NCI-H748 (cell line): ENCODE measurements around the gene U2AF2.

Experiments
- DNase-seq: peaks from one replicate; lab custom pipeline; 2025; ENCODE audit not compliant: unreplicated experiment; lab: John Stamatoyannopoulos, UW

Gene U2AF2

DNA sequence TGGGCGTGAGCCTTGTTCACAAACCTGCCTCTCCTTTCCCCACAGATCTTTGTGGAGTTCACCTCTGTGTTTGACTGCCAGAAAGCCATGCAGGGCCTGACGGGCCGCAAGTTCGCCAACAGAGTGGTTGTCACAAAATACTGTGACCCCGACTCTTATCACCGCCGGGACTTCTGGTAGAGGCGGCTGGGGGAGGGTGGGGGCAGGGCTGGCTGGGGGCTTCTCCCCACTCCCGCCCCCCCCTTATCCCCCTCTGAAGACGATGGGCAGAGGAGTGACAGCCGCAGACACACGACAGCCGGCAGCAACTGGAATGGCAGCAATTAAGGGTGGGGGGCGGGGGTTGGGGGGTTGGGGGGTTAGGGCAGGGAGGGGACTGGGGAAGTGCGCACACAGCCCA is 19.1 kb downstream of the U2AF2 start:
- DNase-seq, result no peak

DNA sequence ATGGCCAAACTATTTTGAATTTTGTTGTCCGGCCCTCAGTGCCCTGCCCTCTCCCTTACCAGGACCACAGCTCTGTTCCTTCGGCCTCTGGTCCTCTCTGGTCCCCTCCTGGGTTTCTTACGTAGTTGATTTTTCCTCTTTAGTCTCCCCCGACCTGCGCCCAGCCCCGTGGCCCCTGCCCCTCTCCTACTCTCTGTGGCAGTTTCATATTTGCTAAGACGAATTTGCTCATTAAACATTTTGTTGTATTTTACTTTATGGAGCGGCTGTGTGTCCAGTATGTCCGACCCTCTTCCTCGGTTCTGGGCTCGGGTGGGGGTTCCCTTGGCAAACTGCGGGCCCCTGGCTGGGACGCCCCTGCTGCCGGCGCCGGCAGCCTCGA is 19.6 kb downstream of the U2AF2 start:
- DNase-seq, result no peak

DNA sequence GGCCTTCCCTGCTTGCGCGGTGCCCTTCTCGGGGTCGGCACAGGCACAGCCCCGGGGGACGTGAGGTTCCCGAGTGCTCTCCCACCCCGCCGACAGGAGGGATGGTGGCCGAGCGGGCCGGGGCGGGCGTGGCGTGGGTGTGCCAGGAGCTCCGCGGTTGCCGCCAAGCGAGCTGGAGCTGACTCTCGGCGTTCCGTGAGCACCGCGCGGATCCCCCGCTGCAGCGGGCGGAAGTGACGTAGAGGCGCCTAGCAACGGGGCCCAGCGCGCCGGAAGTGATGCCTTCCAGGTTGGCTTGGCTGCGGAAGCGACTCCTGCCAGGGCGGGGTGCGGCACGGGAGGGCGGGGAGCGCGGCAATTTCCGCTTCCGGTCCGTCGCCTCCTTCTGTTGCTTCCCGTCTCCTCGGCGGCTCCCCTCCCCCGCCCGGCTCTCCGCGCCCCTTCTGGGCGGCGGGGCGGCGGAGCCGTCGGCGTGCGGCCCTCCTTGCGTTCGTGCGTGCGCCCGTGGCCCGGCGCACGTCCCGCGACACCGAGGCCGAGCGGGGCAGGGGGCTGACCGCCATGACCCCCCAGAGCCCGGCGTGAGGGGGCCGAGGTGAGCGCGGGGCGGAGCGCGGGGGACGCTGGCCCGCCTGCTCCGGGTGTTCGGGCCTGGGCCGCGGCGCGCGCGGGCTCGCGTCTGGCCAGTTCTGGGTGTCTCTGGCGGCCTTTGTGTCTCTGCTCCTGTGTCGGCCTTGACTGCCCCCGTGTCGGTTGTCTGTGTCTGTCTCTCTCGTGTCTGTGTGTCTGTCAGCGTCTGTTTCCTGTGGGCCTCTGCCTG is 20.2 kb downstream of the U2AF2 start, which contains the start of gene EPN1:
EPN1 (plus strand) TSS at position 386 of the 820 bp plus-strand sequence. CDS start 3,402 bp downstream, outside the sequence.
- peak; percentile 99 for DNase-seq

DNA sequence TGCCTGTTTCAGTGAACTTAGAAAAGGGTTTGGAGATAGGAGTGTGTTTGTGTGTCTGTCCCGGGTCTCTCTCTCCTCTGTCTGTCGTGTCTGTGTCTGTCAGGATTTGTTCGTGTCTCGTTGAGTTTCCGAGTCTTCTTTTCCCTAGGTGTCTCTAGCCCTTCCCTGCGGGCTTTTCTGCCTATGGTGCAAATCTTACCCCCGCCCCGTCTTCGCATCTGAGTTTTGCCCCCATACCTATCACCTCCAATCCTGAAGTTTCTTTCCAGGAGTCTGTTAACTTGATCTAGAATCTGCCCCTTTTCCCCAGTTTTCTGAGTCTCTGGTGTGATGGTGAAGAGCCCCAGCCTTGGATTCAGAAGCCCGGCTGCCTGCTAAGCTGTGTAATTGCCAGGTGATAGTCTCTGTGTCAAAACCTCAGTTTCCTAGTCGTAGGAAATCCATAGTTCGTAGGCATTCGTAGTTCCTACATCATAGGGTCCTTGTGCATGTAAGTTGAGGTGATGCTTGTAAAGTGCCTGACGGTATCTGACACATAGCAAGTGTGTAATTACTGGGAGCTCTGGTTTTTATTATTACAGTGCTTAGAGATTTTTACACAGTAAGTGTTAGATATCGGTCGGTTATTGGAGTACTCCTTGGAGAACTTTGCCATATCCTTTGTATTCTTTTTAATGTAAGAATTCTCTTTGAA is 21.0 kb downstream of the U2AF2 start:
- no peak for DNase-seq

DNA sequence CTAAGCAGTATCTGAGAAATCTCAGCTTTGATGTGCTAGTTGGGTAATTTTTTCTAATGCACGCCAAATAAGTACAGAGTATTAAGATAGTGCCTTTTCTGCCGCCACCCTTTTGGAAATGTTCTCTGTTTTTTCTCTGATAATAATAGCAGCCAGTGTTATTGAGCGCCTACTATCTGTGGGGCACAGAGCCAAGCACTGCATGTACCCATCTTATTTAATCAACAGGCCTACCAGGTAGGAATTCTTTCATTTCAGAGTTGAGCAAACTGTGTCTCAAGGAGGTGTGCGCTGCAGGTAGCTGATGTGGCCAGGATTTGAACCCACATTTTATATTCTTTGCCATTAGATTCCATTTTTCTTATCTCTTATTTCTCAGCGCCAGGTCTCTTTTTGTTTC is 21.5 kb downstream of the U2AF2 start:
- DNase-seq, result no peak

DNA sequence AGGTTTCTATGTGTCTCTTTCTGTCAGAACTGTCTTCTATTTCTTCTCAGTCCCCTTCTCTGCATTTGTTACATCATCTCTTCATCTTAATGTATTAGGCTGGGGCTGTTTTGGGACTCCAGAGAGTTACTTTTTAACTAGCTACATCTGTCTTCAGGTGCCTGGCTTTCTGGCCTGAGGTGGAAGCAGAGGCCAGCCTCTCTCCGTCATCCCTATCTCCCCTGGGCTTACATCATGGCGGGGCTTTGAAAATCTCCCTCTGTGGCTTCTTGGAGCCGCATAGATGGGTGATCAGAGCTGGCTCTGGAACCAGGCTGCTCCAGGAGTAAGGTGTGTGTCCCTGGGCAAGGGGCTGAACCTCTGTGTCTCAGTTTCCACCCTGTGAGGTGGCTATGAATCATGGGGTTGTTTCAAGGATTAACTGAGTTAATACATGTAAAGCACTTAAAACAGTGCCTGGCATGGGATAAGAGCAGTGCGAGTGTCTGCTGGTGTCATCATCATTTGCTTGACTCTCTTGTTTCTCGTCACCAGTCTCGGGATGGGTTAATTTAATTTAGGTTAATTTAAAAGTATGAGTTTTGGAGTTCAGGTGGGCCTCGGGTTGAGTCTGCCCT is 22.2 kb downstream of the U2AF2 start:
- DNase-seq, result no peak

DNA sequence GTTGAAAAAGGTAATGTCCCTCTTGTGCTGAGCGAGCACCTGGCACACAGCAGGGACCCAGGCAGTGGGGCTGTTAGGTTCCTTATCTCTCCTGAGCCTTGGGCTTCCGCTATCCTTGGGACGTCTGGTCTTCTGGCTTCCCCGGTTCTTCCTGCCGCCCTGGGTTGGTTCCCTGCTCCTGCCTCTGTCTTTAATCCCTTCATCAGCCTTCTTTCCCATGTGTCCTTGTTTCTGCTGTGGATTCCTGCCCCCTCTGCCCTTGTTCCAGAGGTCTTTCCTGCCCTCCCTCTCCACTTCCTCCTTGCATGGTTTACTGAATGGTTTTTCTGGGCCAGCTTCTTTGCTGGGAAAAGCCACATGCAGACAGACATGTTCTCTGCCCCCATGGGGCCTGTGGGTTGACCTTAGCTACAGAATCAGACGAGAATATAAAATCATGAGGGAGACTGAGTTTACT is 22.8 kb downstream of the U2AF2 start:
- DNase-seq, result no peak

DNA sequence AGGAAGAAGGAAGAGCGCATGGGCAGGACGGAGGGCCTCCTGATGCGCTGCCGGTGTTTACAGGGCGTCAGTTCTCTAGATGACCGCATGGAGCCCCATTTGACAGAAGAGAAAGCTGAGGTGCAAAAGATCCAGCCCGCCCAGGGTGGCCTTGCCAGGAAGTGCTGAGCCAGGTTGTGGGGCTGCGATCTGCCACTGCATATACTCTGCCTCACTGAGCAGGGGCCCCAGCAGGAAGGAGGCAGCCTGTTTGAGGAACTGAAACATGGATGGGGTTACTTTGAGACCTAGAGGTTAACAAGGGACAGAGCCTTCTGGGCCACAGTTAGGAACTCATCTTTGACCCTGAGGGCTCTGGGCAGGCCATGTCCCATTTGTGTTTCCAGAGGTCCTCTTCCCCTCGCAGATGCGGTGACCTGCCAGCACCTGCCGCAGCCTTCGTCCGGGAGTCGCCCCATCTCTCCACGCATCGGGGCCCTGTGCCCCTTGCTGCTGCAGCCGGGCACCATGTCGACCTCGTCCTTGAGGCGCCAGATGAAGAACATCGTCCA is 23.4 kb downstream of the U2AF2 start:
- DNase-seq, result no peak

DNA sequence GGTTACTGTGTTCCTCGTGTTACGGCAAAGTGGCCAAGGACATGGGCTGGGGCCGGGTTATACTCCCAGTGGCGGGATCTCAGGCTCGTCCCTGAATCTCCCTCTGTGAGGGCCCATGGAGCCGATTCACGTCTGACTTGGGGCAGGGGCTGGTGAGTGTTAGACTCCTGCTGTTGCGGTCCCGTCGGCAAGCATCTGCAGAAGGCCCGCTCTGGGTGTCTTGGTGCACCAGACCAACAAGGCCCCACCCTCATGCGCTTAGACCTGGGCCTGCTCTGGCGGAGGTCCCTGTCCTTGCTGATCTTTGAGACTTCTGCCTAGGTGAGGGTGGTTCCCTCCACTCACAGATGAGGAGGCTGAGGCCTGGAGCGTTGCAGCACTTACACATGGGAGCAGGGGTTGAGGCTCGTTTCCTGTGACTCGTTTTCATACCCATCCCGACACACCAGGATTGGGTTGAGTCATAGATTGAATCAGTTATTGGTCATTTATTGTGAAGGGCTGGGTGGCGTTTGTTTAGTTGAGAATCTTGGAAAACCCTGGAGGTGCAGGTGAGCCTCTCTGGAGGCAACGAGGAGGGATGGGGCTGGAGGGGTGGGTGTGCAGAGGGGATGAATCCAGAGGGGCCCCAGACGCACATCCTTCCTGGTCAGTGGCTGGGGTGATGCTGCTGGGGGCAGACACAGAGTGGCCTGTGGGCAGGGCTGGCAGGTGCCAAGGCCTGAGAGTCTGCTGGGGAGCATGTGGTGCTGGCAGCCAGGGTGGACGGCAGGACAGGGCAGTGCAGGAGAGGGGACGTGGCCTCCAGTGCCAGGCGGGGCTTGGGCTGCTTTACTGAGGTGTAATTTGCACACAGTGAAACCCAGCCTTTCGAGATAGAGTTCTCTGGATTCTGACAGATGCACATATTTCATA is 24.8 kb downstream of the U2AF2 start:
- DNase-seq, result no peak

DNA sequence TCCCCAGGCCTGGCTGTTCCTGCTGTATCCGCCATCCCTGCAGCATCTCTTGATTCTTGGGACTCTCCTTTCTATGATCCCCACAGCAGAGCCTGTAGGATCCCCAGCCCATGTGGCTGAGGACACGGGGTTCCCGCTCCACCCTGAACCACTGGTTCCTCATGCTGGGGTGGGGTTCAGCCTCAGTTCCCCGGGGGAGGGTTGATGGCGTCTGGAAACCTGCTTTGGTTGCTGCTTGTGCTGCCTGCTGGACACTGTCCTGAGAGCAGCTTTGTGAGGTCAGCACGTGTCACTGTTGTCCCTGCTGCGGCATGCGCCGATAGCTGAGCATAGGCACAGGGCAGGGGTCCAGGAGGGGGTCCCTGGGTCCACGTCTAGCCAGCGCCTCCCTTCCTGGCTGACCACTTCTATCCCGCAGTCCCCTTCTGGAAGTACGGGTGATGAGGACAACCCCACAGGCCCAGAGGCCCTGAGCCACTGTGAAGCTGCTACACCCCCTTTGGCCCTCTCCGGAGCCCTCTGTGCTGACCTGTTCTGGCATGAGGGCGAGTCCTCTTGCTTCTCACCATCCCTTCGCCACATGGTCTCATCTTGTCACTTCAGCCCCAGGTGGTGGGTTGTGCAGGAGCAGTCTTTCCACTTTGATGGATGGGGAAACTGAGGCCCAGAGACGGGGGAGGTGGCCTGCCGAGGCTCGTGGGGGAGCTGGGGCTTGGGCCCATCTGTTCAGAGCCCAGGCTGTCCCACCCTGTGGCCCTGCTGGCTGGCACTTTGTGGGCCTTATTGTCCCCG is 25.7 kb downstream of the U2AF2 start:
- no peak for DNase-seq

DNA sequence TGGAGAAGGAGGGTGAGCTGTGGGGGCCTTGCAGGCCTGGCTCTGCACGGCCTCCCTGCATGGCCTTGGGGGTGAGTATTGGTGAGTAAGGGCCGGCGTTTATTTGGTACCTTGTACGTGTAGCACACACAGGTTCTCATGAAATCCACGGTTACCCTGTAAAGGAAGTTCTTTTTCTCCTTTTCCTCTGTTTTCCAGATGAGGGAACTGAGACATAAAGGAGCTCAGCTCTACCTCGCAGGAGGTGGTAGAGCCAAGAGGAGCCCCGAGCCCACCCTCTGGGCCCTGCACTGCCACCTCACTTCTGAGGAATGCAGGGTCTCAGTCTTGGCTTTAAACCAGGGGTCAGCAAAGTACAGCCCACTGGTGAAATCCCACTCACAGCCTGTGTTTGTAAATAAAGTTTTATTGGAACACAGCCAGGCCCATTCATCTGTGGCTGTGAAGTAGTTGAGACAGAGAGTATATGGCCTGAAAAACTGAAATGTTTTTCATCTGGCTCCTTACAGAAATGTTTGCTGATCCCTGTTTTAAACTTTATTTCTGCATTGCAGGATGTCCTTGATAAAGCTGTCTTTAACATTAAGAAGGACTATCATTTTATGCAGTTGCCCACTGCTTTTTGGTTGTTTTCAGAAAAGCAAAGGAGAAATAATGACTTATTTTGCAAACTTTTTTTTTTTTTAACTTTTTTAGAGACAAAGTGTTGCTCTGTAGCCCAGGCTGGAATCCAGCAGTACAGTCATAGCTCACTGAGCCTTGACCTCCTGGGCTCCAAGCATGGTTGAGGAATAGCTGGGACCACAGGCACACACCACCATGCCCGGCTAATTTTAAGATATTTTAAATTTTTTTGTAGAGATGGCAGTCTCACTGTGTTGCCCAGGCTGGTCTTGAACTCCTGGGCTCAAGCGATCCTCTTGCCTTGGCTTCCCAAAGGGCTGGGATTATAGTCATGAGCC is 26.6 kb downstream of the U2AF2 start:
- no peak for DNase-seq

DNA sequence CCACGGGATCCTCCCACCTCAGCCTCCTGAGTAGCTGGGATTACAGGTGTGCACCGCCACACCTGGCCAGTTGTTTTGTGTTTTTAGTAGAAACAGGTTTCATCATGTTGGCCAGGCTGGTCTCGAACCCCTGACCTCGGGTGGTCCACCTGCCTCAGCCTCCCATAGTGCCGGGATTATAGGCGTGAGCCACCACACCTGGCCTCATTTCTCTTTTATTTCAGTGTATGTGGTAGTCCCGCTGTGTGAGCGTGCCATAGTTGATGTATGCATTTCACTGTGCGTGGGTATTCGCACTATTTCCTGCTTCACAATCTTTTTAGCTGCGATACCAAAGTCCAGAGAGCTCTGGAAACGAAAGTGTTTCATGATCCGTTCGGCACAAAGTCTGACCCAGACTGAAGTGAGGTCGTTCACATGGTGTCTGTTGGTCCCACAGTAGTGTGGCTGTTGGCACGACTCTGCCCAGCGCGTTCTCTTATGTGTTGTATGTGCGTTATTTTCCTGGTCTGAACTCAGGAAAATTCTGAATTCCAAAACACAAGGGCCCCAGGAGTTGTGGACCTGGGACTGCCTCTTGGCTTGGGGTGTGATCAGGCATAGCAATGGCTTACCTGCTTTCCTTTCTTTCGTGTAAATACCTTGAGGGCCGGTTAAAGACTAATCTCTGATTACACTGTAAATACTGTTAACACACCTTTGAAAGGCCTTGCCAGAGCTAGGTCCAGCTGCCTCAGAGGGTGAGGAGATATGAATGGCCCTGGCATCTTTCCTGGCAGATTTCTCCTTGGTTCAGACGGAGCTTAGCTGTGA is 28.8 kb downstream of the U2AF2 start:
- no peak for DNase-seq

DNA sequence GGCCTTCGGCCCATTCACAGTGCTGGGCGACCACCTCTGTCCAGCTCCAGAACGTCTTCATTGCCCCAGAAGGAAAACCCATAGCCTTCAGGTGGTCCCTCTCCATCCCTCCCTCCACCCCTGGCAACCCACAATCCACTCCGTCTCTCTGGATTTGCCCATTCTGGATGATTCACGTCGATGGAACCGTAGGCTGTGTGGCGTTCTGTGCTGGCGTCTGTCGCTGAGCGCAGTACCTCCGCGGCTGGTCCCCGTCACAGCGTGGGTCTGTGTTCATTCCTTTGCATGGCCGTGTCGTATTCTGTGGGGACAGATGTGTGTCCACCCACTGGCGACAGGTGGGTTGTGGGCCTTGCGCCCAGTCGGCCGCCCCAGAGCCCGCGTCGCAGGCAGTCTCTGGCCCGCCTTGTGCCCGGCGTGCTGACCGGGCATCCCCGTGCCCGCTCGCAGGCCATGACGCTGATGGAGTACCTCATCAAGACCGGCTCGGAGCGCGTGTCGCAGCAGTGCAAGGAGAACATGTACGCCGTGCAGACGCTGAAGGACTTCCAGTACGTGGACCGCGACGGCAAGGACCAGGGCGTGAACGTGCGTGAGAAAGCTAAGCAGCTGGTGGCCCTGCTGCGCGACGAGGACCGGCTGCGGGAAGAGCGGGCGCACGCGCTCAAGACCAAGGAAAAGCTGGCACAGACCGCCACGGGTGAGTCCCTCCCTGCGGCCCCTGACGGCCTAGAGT is 30.3 kb downstream of the U2AF2 start:
- no peak for DNase-seq

DNA sequence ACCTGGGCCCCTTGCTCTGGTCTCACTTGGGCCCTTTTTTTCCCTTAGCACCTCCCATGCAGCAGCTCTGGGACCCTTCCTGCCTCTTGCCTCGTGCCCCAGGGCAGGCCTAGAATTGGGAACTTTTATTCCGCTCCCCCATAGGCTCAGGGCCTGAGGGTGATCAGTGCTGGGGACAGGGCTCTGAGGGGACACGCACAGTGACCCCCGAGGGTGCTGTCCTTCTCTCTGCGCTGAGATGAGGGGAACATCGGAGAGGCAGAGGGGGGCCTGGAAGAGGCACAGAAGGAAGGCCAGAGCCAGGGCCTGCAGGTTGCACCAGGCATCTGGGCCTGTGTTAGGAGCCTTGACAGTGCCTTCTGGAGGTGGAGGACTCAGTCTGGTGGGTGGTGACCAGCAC is 30.9 kb downstream of the U2AF2 start:
- DNase-seq, result no peak

DNA sequence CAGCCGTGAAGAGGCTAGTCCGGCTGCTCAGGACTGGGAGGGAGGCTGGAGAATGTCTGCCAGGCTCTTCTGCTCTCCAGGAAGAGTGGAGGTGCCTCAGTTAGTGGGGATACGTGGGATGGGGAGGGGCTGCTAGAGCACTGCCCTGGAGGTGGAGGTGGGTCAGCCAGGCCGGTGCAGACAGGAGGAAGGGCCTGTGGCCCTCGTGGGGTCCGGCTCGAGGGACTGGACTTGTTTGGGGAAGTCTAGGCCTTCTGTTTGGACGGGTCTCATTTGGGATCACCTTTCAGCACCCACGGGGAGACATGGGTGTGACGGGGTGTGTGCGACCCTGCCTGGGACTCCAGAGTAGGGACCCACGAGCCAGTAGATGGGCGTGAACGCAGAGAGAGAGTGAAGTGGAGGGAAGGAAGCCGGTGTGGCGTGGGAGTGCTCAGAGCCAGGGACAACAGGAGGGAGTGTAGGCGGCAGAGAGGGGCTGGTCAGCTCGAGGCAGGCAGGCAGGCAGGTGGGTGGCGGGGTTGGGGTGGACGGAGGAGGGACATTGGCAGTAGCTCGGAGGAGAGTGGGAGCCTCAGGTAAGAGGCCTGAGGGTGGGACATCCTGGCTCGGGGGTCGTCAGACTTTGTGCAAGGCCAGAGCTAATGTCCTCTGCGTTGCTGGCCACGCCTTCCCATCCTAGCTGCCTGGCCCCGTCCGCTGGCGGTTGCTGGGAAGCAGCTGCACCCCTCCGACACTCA is 31.6 kb downstream of the U2AF2 start:
- no peak for DNase-seq
